ENCODE data around the gene DGKG. TPM values are rescaled to one million over a fixed set of nuclear protein-coding genes. Genes with fewer than 3 reads are reported as not detected.
A peak's percentile ranks its signal among the peaks of the same experiment; 100 is the strongest.

Gene DGKG
- total RNA-seq, 3 donors from 2014 or later = 0.59 to 2.3 (median 2.1) TPM

GRCh38 chr3:186226482-186226881 lies 135.6 kb downstream of the DGKG start:
- Histone ChIP-seq H3K27me3 (peaks cover 0 to 16% of the 10 kb centered on the region in 2 donors), H3K36me3 (no peaks in the 10 kb centered on the region), H3K4me3 (no peak overlapping the region), H3K9me3 (no peaks in the 10 kb centered on the region), H3K27ac (no peak overlapping the region), H3K4me1 (no peaks in the 10 kb centered on the region)
- intact Hi-C loops (cut with DNase I; ENCODE audit: low total_unique reads) = no loop called here
- TF ChIP-seq POLR2A (IDR thresholded peaks at IDR 0.05) (no peak), POLR2AphosphoS5 (IDR thresholded peaks at IDR 0.05) (no peak)
- TF ChIP-seq, protein P1, sequence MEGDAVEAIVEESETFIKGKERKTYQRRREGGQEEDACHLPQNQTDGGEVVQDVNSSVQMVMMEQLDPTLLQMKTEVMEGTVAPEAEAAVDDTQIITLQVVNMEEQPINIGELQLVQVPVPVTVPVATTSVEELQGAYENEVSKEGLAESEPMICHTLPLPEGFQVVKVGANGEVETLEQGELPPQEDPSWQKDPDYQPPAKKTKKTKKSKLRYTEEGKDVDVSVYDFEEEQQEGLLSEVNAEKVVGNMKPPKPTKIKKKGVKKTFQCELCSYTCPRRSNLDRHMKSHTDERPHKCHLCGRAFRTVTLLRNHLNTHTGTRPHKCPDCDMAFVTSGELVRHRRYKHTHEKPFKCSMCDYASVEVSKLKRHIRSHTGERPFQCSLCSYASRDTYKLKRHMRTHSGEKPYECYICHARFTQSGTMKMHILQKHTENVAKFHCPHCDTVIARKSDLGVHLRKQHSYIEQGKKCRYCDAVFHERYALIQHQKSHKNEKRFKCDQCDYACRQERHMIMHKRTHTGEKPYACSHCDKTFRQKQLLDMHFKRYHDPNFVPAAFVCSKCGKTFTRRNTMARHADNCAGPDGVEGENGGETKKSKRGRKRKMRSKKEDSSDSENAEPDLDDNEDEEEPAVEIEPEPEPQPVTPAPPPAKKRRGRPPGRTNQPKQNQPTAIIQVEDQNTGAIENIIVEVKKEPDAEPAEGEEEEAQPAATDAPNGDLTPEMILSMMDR (IDR thresholded peaks at IDR 0.05) = no peak
- DNase-seq (ENCODE audit: low spot score in 2 of 2) = no peak

DNA sequence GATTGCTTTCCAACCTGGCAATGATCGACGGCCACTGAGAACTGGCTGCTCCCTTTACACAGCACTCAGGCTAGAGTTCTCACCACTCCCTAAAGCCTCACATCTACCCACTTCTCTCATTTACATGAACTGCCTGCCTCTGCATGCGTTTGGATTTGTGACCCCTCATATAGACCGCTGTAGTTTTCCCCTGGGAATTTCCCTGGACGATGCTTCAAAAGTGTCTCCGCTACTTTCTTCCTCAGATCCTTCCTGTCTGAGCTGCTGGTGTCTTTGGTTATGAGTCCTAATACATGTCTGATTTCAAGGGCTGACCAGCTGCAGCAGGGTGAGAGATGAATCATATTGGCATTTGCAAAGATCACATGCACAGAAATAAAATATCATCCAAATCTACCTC lies 136.4 kb downstream of the DGKG start:
- no peaks in the 10 kb centered on the region for H3K4me1 ChIP-seq
- no peak for DNase-seq (ENCODE audit: low spot score in 2 of 2)
- H3K27me3 ChIP-seq = peaks cover 0 to 16% of the 10 kb centered on the region in 2 donors
- H3K36me3 ChIP-seq = no peaks in the 10 kb centered on the region
- H3K9me3 ChIP-seq = no peaks in the 10 kb centered on the region
- no peak overlapping the region for H3K4me3 ChIP-seq
- intact Hi-C loops (cut with DNase I; ENCODE audit: low total_unique reads) = no loop called here
- H3K27ac ChIP-seq = no peak overlapping the region
- TF ChIP-seq POLR2AphosphoS5 (IDR thresholded peaks at IDR 0.05) (no peak), POLR2A (IDR thresholded peaks at IDR 0.05) (no peak)
- TF ChIP-seq, protein P1 (IDR thresholded peaks at IDR 0.05) = no peak

DNA sequence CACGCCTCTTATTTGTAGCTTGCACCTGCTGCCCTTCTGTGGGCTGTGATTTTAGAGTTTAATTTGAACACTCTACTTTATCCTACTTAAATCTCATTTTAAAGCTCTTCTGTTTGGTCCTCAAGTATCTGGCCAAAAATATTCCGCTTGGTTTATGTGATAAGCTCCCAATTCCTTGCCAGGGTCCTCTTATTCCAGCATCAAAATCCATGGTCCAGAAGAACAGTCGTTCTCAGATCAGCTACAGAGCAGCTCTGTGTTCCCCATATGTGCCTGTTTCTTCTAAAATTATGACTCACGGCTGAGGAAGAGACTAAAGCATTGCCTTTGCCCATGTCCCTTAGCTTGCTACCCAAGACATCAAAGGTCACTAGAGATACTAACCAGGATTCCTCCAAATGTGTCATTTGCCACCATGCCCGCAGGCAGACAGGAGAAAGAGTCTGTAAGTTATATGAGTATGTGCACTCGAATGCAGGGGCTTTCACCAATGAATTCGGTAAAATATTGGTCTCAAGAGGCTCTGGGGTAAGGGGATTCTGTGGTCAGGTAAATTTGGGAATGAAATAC lies 137.9 kb downstream of the DGKG start:
- Histone ChIP-seq H3K4me3 (no peak overlapping the region), H3K27me3 (peaks cover 0 to 16% of the 10 kb centered on the region in 2 donors), H3K9me3 (no peaks in the 10 kb centered on the region), H3K27ac (no peak overlapping the region), H3K36me3 (no peaks in the 10 kb centered on the region), H3K4me1 (peaks cover 0 to 4% of the 10 kb centered on the region in 2 donors)
- DNase-seq (ENCODE audit: low spot score in 2 of 2) = no peak
- intact Hi-C loops (cut with DNase I; ENCODE audit: low total_unique reads) = no loop called here
- TF ChIP-seq, protein P1 (IDR thresholded peaks at IDR 0.05) = no peak
- TF ChIP-seq POLR2AphosphoS5 (IDR thresholded peaks at IDR 0.05) (no peak), POLR2A (IDR thresholded peaks at IDR 0.05) (no peak)

- DNase-seq (ENCODE audit: low spot score in 2 of 2) = no peak
- Histone ChIP-seq H3K27ac (no peak overlapping the region), H3K4me1 (peaks cover 0 to 4% of the 10 kb centered on the region in 2 donors), H3K9me3 (no peaks in the 10 kb centered on the region), H3K27me3 (peaks cover 0 to 16% of the 10 kb centered on the region in 2 donors), H3K36me3 (no peaks in the 10 kb centered on the region), H3K4me3 (no peak overlapping the region)
- intact Hi-C loops (cut with DNase I; ENCODE audit: low total_unique reads) = no loop called here
- TF ChIP-seq POLR2A (IDR thresholded peaks at IDR 0.05) (no peak), POLR2AphosphoS5 (IDR thresholded peaks at IDR 0.05) (no peak)
- TF ChIP-seq, protein P1 (IDR thresholded peaks at IDR 0.05) = no peak
Measured at GRCh38 chr3:186223476-186223875, 138.6 kb downstream of the DGKG start.

GRCh38 chr3:186221760-186222378 lies 140.2 kb downstream of the DGKG start:
- no peaks in the 10 kb centered on the region for H3K36me3 ChIP-seq
- peaks cover 0 to 4% of the 10 kb centered on the region in 2 donors for H3K4me1 ChIP-seq
- no peak overlapping the region for H3K4me3 ChIP-seq
- TF ChIP-seq, protein P1 (IDR thresholded peaks at IDR 0.05) = no peak
- no peak for TF ChIP-seq POLR2AphosphoS5 (IDR thresholded peaks at IDR 0.05)
- no peaks in the 10 kb centered on the region for H3K9me3 ChIP-seq
- peak overlapping the region; percentile 21 to 44 for H3K27ac ChIP-seq
- H3K27me3 ChIP-seq = peaks cover 0 to 16% of the 10 kb centered on the region in 2 donors
- intact Hi-C loops (cut with DNase I; ENCODE audit: low total_unique reads) = no loop called here
- DNase-seq (ENCODE audit: low spot score in 2 of 2) = no peak

Measured in breast epithelium (tissue), 4 donors.